H1 (cell line): ENCODE measurements around the gene ZBTB46. TPM values are rescaled to one million over a fixed set of nuclear protein-coding genes. Genes with fewer than 3 reads are reported as not detected.

Experiments used
- CTCF ChIA-PET: fragments of 300-600 bp; sonication (Branson Sonifier 250); formaldehyde crosslinking; loops from one replicate; lab custom pipeline; 2021; ENCODE audit not compliant: partially characterized antibody; lab: Charles Lee
- POLR2A ChIA-PET: fragments of 300-600 bp; sonication (Branson Sonifier 250); formaldehyde crosslinking; loops from one replicate; lab custom pipeline; 2021; ENCODE audit warnings: inconsistent platforms; ENCODE audit not compliant: partially characterized antibody; lab: Charles Lee
- DNase-seq, 2 experiments: peaks; one replicate each; pipeline versions ENCODE4 v3.0.0 to v3.0.0-alpha.2; 2010 to 2022; ENCODE audit warnings: low spot score in 2 of 2, low read depth in 1 of 2, mixed read lengths in 1 of 2
- FAIRE-seq: peaks from 2 replicates; lab custom pipeline; 2011; peaks lifted over from hg19 to GRCh38; lab: Jason Lieb, UNC
- H2AFZ ChIP-seq: 2 replicates; pipeline ENCODE4 v1.8.1; 2012; ENCODE audit warnings: low read length, inconsistent platforms
- H2AK5ac ChIP-seq: 2 replicates; pipeline ENCODE4 v1.6.1; 2013; ENCODE audit warnings: low read depth, low read length
- H2BK120ac ChIP-seq: replicated peaks from 2 replicates; pipeline ENCODE3; 2013; ENCODE audit warnings: low read depth, low read length, inconsistent platforms
- H2BK12ac ChIP-seq: 2 replicates; pipeline ENCODE4 v1.6.1; 2013; ENCODE audit warnings: low read depth, low read length
- H2BK15ac ChIP-seq: 2 replicates; pipeline ENCODE4 v1.6.1; 2013; ENCODE audit warnings: low read length
- H2BK20ac ChIP-seq: 2 replicates; pipeline ENCODE4 v1.6.1; 2013; ENCODE audit warnings: low read length
- H2BK5ac ChIP-seq: 2 replicates; pipeline ENCODE4 v1.6.1; 2013; ENCODE audit warnings: low read depth, low read length
- H3K14ac ChIP-seq: 2 replicates; pipeline ENCODE4 v1.6.1; 2013; ENCODE audit warnings: inconsistent platforms; ENCODE audit not compliant: insufficient read length
- H3K18ac ChIP-seq: 2 replicates; pipeline ENCODE4 v1.6.1; 2013; ENCODE audit warnings: low read length; ENCODE audit errors: extremely low read depth
- H3K23ac ChIP-seq: 2 replicates; pipeline ENCODE4 v1.6.1; 2013; ENCODE audit warnings: inconsistent platforms; ENCODE audit not compliant: insufficient read length
- H3K23me2 ChIP-seq: 2 replicates; pipeline ENCODE4 v1.6.1; 2013; ENCODE audit warnings: low read depth, low read length
- H3K27ac ChIP-seq: 2 replicates; pipeline ENCODE4 v1.6.1; 2011; ENCODE audit warnings: low read depth, low read length, inconsistent platforms
- H3K27me3 ChIP-seq, 4 experiments: replicated peaks in 1 of 4; 1 replicate in 1 of 4; 2 replicates in 3 of 4; pipeline versions ENCODE4 v1.6.1 to v1.8.1; 2011 to 2013; ENCODE audit warnings: low read length in 3 of 4, mild to moderate bottlenecking in 3 of 4, inconsistent platforms in 2 of 4, mixed read lengths in 2 of 4, moderate library complexity in 1 of 4; ENCODE audit not compliant: control insufficient read depth in 3 of 4, insufficient read depth in 3 of 4; ENCODE audit errors: extremely low read depth in 1 of 4
- H3K36me3 ChIP-seq, 4 experiments: 2 replicates each; pipeline versions ENCODE4 v1.6.1 to v1.8.1; 2011 to 2013; ENCODE audit warnings: mild to moderate bottlenecking in 4 of 4, low read length in 3 of 4, moderate library complexity in 2 of 4, control low read depth in 1 of 4, inconsistent platforms in 1 of 4; ENCODE audit not compliant: insufficient read depth in 4 of 4, control insufficient read depth in 2 of 4
- H3K4ac ChIP-seq: replicated peaks from 2 replicates; pipeline ENCODE3; 2013; ENCODE audit warnings: low read length, low read depth, mixed read lengths, inconsistent platforms; ENCODE audit not compliant: insufficient read length
- H3K4me1 ChIP-seq, 4 experiments: replicated peaks in 1 of 4; 1 replicate in 1 of 4; 2 replicates in 3 of 4; pipeline versions ENCODE4 v1.6.1 to v1.8.1; 2011 to 2013; ENCODE audit warnings: low read length in 3 of 4, inconsistent platforms in 2 of 4, mixed read lengths in 1 of 4; ENCODE audit not compliant: insufficient read depth in 4 of 4, control insufficient read depth in 3 of 4
- H3K4me2 ChIP-seq, 2 experiments: 2 replicates each; pipeline versions ENCODE4 v1.6.1 to v1.8.1; 2011 to 2013; ENCODE audit warnings: low read depth in 2 of 2, low read length in 2 of 2, control low read depth in 1 of 2, inconsistent platforms in 1 of 2, mild to moderate bottlenecking in 1 of 2; ENCODE audit not compliant: insufficient read depth in 1 of 2
- H3K4me3 ChIP-seq, 4 experiments: fragments of 200-600, 300-600 bp in 1 of 4; sonication (generic), shearing (Covaris generic), sonication (Bioruptor Twin) in 1 of 4; 2 replicates each; pipeline versions ENCODE4 v1.5.1 to v1.8.1; 2011 to 2016; ENCODE audit warnings: low read length in 4 of 4, low read depth in 3 of 4, control low read depth in 2 of 4, inconsistent platforms in 2 of 4, mild to moderate bottlenecking in 2 of 4, mixed read lengths in 1 of 4, moderate library complexity in 1 of 4; ENCODE audit not compliant: insufficient read depth in 2 of 4; ENCODE audit errors: extremely low read depth in 1 of 4
- H3K56ac ChIP-seq: replicated peaks from 2 replicates; pipeline ENCODE3; 2013; ENCODE audit warnings: low read depth, mild to moderate bottlenecking, mixed read lengths, low read length, inconsistent platforms; ENCODE audit not compliant: insufficient read length
- H3K79me1 ChIP-seq: 2 replicates; pipeline ENCODE4 v1.6.1; 2013; ENCODE audit warnings: low read depth, low read length, control low read depth
- H3K79me2 ChIP-seq, 2 experiments: 2 replicates each; pipeline versions ENCODE4 v1.6.1 to v1.8.1; 2012 to 2013; ENCODE audit warnings: low read length in 2 of 2, mild to moderate bottlenecking in 2 of 2, inconsistent platforms in 1 of 2; ENCODE audit not compliant: insufficient read depth in 2 of 2, control insufficient read depth in 1 of 2
- H3K9ac ChIP-seq, 4 experiments: replicated peaks in 1 of 4; 1 replicate in 1 of 4; 2 replicates in 3 of 4; pipeline versions ENCODE4 v1.6.1 to v1.8.1; 2011 to 2013; ENCODE audit warnings: low read depth in 3 of 4, low read length in 3 of 4, control low read depth in 2 of 4, mild to moderate bottlenecking in 2 of 4, moderate library complexity in 2 of 4, inconsistent platforms in 1 of 4; ENCODE audit errors: extremely low read depth in 1 of 4
- H3K9me3 ChIP-seq, 2 experiments: 2 replicates each; pipeline versions ENCODE4 v1.6.1 to v1.8.1; 2012 to 2013; ENCODE audit warnings: mild to moderate bottlenecking in 2 of 2, moderate library complexity in 2 of 2, control low read depth in 1 of 2, inconsistent platforms in 1 of 2, low read depth in 1 of 2, low read length in 1 of 2, mixed read lengths in 1 of 2; ENCODE audit not compliant: insufficient read depth in 2 of 2
- H4K20me1 ChIP-seq, 2 experiments: replicated peaks in 1 of 2; 2 replicates each; pipeline versions ENCODE3 to v1.8.1; 2011 to 2013; ENCODE audit warnings: inconsistent platforms in 2 of 2, low read length in 2 of 2, mild to moderate bottlenecking in 1 of 2; ENCODE audit not compliant: insufficient read depth in 2 of 2, control insufficient read depth in 1 of 2
- H4K5ac ChIP-seq: 2 replicates; pipeline ENCODE4 v1.6.1; 2013; ENCODE audit warnings: low read length, low read depth, mixed read lengths, inconsistent platforms; ENCODE audit not compliant: insufficient read length
- H4K8ac ChIP-seq: 2 replicates; pipeline ENCODE4 v1.8.0; 2013; ENCODE audit warnings: mild to moderate bottlenecking, moderate library complexity, low read length, inconsistent platforms; ENCODE audit not compliant: insufficient read depth; ENCODE audit errors: extremely low read depth
- H4K91ac ChIP-seq: replicated peaks from 2 replicates; pipeline ENCODE3; 2013; ENCODE audit warnings: low read length, mixed read lengths, inconsistent platforms; ENCODE audit not compliant: insufficient read length
- EZH2 ChIP-seq: fragments of 200-600 bp; sonication (generic); IDR thresholded peaks from 2 replicates; pipeline ENCODE4 v1.7.1; 2012; ENCODE audit warnings: low read depth, mild to moderate bottlenecking, moderate library complexity, low read length, inconsistent platforms; ENCODE audit not compliant: severe bottlenecking
- PHF8 ChIP-seq: fragments of 200-600 bp; sonication (generic); conservative IDR thresholded peaks from 2 replicates; pipeline ENCODE4 v1.7.1; 2012; ENCODE audit warnings: low read depth, mild to moderate bottlenecking, inconsistent platforms, low read length, moderate library complexity
- POLR2AphosphoS5 ChIP-seq: IDR thresholded peaks from 2 replicates; pipeline ENCODE4 v1.6.1; 2011; ENCODE audit warnings: low read depth, low read length
- RFX5 ChIP-seq: IDR thresholded peaks from 2 replicates; pipeline ENCODE4 v1.6.1; 2011; ENCODE audit warnings: low read depth, low read length, improper control_type of control experiment, borderline replicate concordance
- SAP30 ChIP-seq: fragments of 300-600 bp; sonication (generic); IDR thresholded peaks from 2 replicates; pipeline ENCODE4 v1.7.1; 2012; ENCODE audit warnings: low read length, moderate library complexity, mild to moderate bottlenecking, inconsistent platforms; ENCODE audit not compliant: insufficient read depth, insufficient replicate concordance
- ZNF274 ChIP-seq: IDR thresholded peaks from 2 replicates; pipeline ENCODE4 v1.7.0; 2012; ENCODE audit warnings: low read length, borderline replicate concordance; ENCODE audit errors: extremely low read depth
- WGBS, 2 experiments: shearing (Covaris generic) in 1 of 2; methylation state at CpG; one replicate each; pipeline versions ENCODE4 v1.1.6 to v1.1.7; 2013 to 2015; ENCODE audit warnings: low lambda C conversion rate in 2 of 2, mixed read lengths in 2 of 2, inconsistent platforms in 1 of 2, low coverage in 1 of 2, missing lambda C conversion rate in 1 of 2; ENCODE audit not compliant: insufficient replicate concordance in 2 of 2, insufficient coverage in 1 of 2, insufficient read length in 1 of 2; ENCODE audit errors: extremely low coverage in 1 of 2, missing lambda C conversion rate in 1 of 2; 5-methylcytosine and 5-hydroxymethylcytosine counted together
- polyA plus RNA-seq, 7 experiments: library from polyadenylated mRNA; depleted of rRNA in 3 of 7; stranded (reverse) in 5 of 7; unstranded in 2 of 7; fragments of >200 nt in 5 of 7; fragments of 200-250 nt in 2 of 7; gene quantifications; 1 replicate in 5 of 7; 2 replicates in 1 of 7; 4 replicates in 1 of 7; pipeline versions ENCODE4 v1.2.1 to v1.2.3, GENCODE V29; 2011 to 2013; ENCODE audit warnings: missing spikeins in 2 of 7, mixed read lengths in 2 of 7
- total RNA-seq: library from RNA; stranded (reverse); fragmentation: NEBNext Ultra II Directional; extraction: Animal tissue kit (Norgen Biotek cat#: 25700); gene quantifications from 2 replicates; pipeline ENCODE4 v1.2.1, GENCODE V29; 2021

ZBTB46 gene
- total and polyA plus RNA-seq, 2 of the 8 experiments (the other 6 are each of a cell fraction or from before 2014, with no cell fraction given) = 6.4 to 22.4 TPM

- peak within 1 kb of the TSS; percentile 49 to 86 (median 52); a peak in 6 of 7 replicates for H3K9ac ChIP-seq
These were observed 91.7 kb downstream of the ZBTB46 start, which contains the start of gene SLC2A4RG for GRCh38 chr20:63739130-63740069. Gene SLC2A4RG (plus strand): TSS chr20:63739776. CDS start chr20:63739913, 137 bp downstream.

More at GRCh38 chr20:63739130-63740069, 91.7 kb downstream of the ZBTB46 start, which contains the start of gene SLC2A4RG:
- Histone ChIP-seq H3K23ac (no peak within 1 kb of the TSS), H3K4me1 (peaks cover 0 to 20% (median 11%) of the 10 kb centered on the region in 4 experiments; a peak in 6 of 7 replicates), H2AK5ac (no peak within 1 kb of the TSS), H4K8ac (peak within 1 kb of the TSS; percentile 93), H4K5ac (no peak within 1 kb of the TSS), H2BK12ac (no peak within 1 kb of the TSS), H4K20me1 (peaks cover 1 to 20% of the 10 kb centered on the region in 2 experiments), H2BK5ac (peak within 1 kb of the TSS; percentile 78; the same call in 1 of the 2 replicates), H3K27me3 (peaks cover 0 to 12% (median 8%) of the 10 kb centered on the region in 4 experiments; a peak in 4 of 7 replicates), H2AFZ (no peak within 1 kb of the TSS), H2BK15ac (no peak within 1 kb of the TSS; the same call in 1 of the 2 replicates), H3K23me2 (peaks cover 13% of the 10 kb centered on the region; the same call in 1 of the 2 replicates), H3K14ac (no peak within 1 kb of the TSS), H3K79me1 (no peaks in the 10 kb centered on the region), H3K9me3 (no peaks in the 10 kb centered on the region), H3K56ac (no peak within 1 kb of the TSS), H3K18ac (peak within 1 kb of the TSS; percentile 60), H2BK20ac (no peak within 1 kb of the TSS), H3K79me2 (no peaks in the 10 kb centered on the region), H3K27ac (no peak within 1 kb of the TSS), H3K4ac (peak within 1 kb of the TSS; percentile 11), H3K4me2 (peak within 1 kb of the TSS; percentile 71 to 95), H3K36me3 (peaks cover 0 to 23% (median 5%) of the 10 kb centered on the region in 4 experiments; a peak in 2 of 8 replicates), H2BK120ac (no peak within 1 kb of the TSS), H3K4me3 (peak within 1 kb of the TSS; percentile 49 to 83 (median 60)), H4K91ac (peak within 1 kb of the TSS; percentile 54)
- no peak for FAIRE-seq
- TF ChIP-seq POLR2AphosphoS5 (no peak), EZH2 (no peak), SAP30 (no peak), PHF8 (0 out of 2 replicates have a peak, but pooled peaks have one; percentile 11), ZNF274 (no peak), RFX5 (no peak)
- WGBS, 2 experiments = 3% methylated on average over 34 of the region's 136 CpGs; no CpG with 5 or more reads in 1 of the 2 experiments
- ChIA-PET POLR2A (interaction anchor here (0.6 to 3.0 kb wide), 10 partner anchors 8 to 234 kb away, joined by 3 to 16 read pairs (median 5); partner anchors contain the start of genes ARFRP1, TPD52L2 and ZGPAT), CTCF (interaction anchor here (0.6 to 2.6 kb wide), 6 partner anchors 11 to 97 kb away, joined by 3 to 7 read pairs (median 4); no protein-coding TSS in a partner anchor)
- peak in 1 of 2 experiments; percentile 79 for DNase-seq
